Upper lobe of left lung (tissue), 4 donors: Measurements from ENCODE around the gene ADGRD2.

ENCODE experiments used
- CTCF ChIP-seq, 6 experiments: fragments of 450-650 bp in 4 of 6; fragments of 200-600 bp in 2 of 6; sonication (generic) in 2 of 6; IDR thresholded peaks; one replicate each; pipeline ENCODE4 v1.5.1; 2016 to 2019; ENCODE audit warnings: antibody characterized with exemption in 6 of 6
- EP300 ChIP-seq, 4 donors: sonication (generic); formaldehyde crosslinking; IDR thresholded peaks; one replicate each; pipeline ENCODE4 v1.5.1; 2017; ENCODE audit warnings: antibody characterized with exemption in 4 of 4, control low read depth in 2 of 4
- POLR2A ChIP-seq, 4 donors: fragments of 450-650 bp; IDR thresholded peaks; one replicate each; pipeline ENCODE4 v1.5.1; 2016 to 2017; ENCODE audit warnings: antibody characterized with exemption in 4 of 4, mild to moderate bottlenecking in 2 of 4

GRCh38 chr9:124450241-124450924 is at the start of gene ADGRD2:
- TF ChIP-seq EP300 (IDR thresholded peaks at IDR 0.05) (no peak), CTCF (IDR thresholded peaks at IDR 0.05) (no peak), POLR2A (IDR thresholded peaks at IDR 0.05) (no peak)
